ENCODE measurements around the gene RGS8. TPM values are rescaled to one million over a fixed set of nuclear protein-coding genes. Genes with fewer than 3 reads are reported as not detected.

RGS8 gene
- total RNA-seq, 1 donor from 2014 or later: not detected

DNA sequence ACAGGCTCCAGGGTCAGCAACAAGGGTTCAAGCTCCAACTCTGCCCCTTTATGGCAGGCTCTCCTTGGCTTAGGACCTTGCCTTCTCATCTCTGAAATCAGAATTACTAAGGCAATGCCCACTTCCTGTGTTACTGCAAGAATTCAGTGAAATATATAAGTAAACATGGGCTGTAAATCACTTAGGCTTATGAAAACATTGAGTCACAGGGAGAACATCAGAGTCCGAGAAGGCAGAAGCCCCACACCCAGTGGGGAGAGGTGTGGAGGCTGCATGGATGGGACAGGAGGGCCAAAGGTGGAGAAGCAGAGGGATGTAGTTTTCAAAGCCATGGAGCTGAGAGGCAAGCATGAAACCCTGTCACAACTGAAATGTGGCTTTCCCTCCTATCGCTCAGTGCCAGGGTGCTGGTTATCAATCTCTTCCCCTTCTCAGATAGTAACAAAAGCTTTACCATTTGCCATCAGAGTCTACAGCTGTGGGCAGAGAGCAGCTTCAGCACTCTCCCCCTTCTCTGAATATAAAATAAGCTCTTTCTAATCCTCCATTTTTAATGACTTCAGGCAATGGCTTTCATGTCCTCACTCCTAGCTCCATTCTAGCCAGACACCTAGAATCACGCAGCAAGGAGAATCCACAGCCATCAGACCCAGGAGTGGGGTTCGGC, 3.4 kb downstream of the RGS8 start:
- H3K27me3 ChIP-seq: no peaks in the 10 kb centered on the region
- H3K4me3 ChIP-seq: no peak overlapping the region
- no peak for DNase-seq (ENCODE audit: extremely low spot score in 2 of 2)
- H3K27ac ChIP-seq: no peak overlapping the region
- TF ChIP-seq POLR2A (IDR thresholded peaks at IDR 0.05): no peak
- no peak for TF ChIP-seq POLR2AphosphoS5 (IDR thresholded peaks at IDR 0.05; ENCODE audit: insufficient read depth in 1 of 2, low read depth in 1 of 2)
- TF ChIP-seq, protein P1, sequence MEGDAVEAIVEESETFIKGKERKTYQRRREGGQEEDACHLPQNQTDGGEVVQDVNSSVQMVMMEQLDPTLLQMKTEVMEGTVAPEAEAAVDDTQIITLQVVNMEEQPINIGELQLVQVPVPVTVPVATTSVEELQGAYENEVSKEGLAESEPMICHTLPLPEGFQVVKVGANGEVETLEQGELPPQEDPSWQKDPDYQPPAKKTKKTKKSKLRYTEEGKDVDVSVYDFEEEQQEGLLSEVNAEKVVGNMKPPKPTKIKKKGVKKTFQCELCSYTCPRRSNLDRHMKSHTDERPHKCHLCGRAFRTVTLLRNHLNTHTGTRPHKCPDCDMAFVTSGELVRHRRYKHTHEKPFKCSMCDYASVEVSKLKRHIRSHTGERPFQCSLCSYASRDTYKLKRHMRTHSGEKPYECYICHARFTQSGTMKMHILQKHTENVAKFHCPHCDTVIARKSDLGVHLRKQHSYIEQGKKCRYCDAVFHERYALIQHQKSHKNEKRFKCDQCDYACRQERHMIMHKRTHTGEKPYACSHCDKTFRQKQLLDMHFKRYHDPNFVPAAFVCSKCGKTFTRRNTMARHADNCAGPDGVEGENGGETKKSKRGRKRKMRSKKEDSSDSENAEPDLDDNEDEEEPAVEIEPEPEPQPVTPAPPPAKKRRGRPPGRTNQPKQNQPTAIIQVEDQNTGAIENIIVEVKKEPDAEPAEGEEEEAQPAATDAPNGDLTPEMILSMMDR (IDR thresholded peaks at IDR 0.05): no peak
- no peaks in the 10 kb centered on the region for H3K4me1 ChIP-seq
- no peaks in the 10 kb centered on the region for H3K9me3 ChIP-seq
- H3K36me3 ChIP-seq: no peaks in the 10 kb centered on the region
- intact Hi-C loops (cut with DNase I): no loop called here

DNA sequence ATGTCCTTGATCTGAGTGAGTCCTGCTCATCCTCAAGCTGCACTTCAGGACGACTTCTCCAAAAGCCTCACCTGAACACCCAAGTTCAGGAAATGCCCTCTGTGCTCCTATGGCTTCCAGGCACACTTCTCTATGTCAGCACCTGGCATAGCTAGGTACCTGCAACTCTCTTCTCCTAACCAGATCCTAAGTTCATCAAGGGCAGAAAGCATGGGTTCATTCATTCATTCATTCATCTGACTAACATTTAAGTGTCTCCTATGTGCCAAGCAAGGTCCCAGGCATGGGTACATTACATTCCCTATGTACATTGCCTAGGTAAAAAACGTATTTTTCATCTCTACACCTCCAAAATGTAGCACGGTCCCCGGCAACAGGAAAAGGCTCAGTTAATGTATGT, 4.0 kb downstream of the RGS8 start:
- Histone ChIP-seq H3K4me1 (no peaks in the 10 kb centered on the region), H3K4me3 (no peak overlapping the region), H3K36me3 (no peaks in the 10 kb centered on the region), H3K9me3 (no peaks in the 10 kb centered on the region), H3K27me3 (no peaks in the 10 kb centered on the region), H3K27ac (no peak overlapping the region)
- DNase-seq (ENCODE audit: extremely low spot score in 2 of 2): no peak
- no peak for TF ChIP-seq POLR2A (IDR thresholded peaks at IDR 0.05)
- TF ChIP-seq POLR2AphosphoS5 (IDR thresholded peaks at IDR 0.05; ENCODE audit: insufficient read depth in 1 of 2, low read depth in 1 of 2): no peak
- TF ChIP-seq, protein P1 (IDR thresholded peaks at IDR 0.05): no peak
- intact Hi-C loops (cut with DNase I): no loop called here

DNA sequence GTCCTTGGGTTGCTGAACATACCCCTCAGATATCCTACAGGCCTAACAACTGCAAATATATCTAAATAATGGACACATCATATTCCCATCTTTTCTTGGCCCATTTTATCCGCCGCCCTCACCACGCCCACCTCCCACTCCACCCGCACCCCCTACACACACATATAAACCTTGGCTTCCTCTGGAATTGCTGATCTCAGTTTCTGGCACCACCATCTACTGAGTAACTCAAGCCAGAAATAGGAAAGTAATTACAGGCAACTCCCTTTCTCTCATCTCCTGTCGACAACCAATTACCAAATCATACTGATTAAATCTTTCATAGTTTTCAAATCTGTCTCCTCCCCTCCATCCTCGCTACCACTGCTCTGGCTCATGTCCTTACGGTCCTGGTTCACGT, 4.7 kb downstream of the RGS8 start:
- Histone ChIP-seq H3K27ac (no peak overlapping the region), H3K4me3 (no peak overlapping the region), H3K36me3 (no peaks in the 10 kb centered on the region), H3K4me1 (no peaks in the 10 kb centered on the region), H3K9me3 (no peaks in the 10 kb centered on the region), H3K27me3 (no peaks in the 10 kb centered on the region)
- TF ChIP-seq POLR2A (IDR thresholded peaks at IDR 0.05): no peak
- TF ChIP-seq, protein P1 (IDR thresholded peaks at IDR 0.05): no peak
- TF ChIP-seq POLR2AphosphoS5 (IDR thresholded peaks at IDR 0.05; ENCODE audit: insufficient read depth in 1 of 2, low read depth in 1 of 2): no peak
- intact Hi-C loops (cut with DNase I): no loop called here
- DNase-seq (ENCODE audit: extremely low spot score in 2 of 2): no peak

GRCh38 chr1:182677397-182678098, 6.8 kb downstream of the RGS8 start:
- Histone ChIP-seq H3K4me3 (no peak overlapping the region), H3K27me3 (no peaks in the 10 kb centered on the region), H3K4me1 (no peaks in the 10 kb centered on the region), H3K36me3 (no peaks in the 10 kb centered on the region), H3K9me3 (no peaks in the 10 kb centered on the region), H3K27ac (no peak overlapping the region)
- no peak for DNase-seq (ENCODE audit: extremely low spot score in 2 of 2)
- TF ChIP-seq POLR2AphosphoS5 (IDR thresholded peaks at IDR 0.05; ENCODE audit: insufficient read depth in 1 of 2, low read depth in 1 of 2) (no peak), POLR2A (IDR thresholded peaks at IDR 0.05) (no peak)
- TF ChIP-seq, protein P1 (IDR thresholded peaks at IDR 0.05): no peak
- intact Hi-C loops (cut with DNase I): no loop called here

DNA sequence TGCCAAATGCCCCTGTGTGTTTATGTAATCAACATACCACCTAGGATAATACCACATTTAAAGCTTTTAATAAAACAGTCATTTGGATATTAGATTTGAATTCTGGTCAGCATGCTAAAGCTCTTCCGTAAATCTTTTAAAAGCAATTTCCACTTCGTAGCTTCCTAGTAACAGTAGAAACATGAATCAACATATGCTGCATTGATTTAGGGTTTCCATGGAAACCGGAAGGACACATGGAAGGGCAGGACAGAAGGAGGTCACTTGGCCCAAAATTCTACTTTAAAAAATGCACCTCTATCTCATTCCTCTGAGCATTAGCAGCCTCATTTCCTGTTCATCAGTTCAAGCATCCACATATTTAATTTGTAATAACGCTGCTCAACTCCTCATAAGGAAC, 8.1 kb downstream of the RGS8 start:
- Histone ChIP-seq H3K4me3 (no peak overlapping the region), H3K4me1 (no peaks in the 10 kb centered on the region), H3K36me3 (no peaks in the 10 kb centered on the region), H3K27me3 (no peaks in the 10 kb centered on the region), H3K27ac (no peak overlapping the region), H3K9me3 (no peaks in the 10 kb centered on the region)
- intact Hi-C loops (cut with DNase I): no loop called here
- DNase-seq (ENCODE audit: extremely low spot score in 2 of 2): no peak
- TF ChIP-seq POLR2A (IDR thresholded peaks at IDR 0.05): no peak
- TF ChIP-seq, protein P1 (IDR thresholded peaks at IDR 0.05): no peak
- TF ChIP-seq POLR2AphosphoS5 (IDR thresholded peaks at IDR 0.05; ENCODE audit: insufficient read depth in 1 of 2, low read depth in 1 of 2): no peak
